IMR-90 (cell line): Measurements from ENCODE around the gene DRICH1. TPM values are rescaled to one million over a fixed set of nuclear protein-coding genes. Genes with fewer than 3 reads are reported as not detected.

Source experiments
- ATAC-seq: fragments of 200-7000 bp; cut with Tn5 transposase; 2 replicates; pipeline ENCODE4 v1.9.1; 2020; ENCODE audit warnings: low read depth, mild to moderate bottlenecking, moderate library complexity
- BruUV-seq: library from RNA; stranded (reverse); fragments of 400-500 nt; replicated peaks from 2 replicates; lab custom pipeline; 2021; lab: Mats Ljungman, UMichigan
- CTCF ChIA-PET: fragments of 300-600 bp; formaldehyde crosslinking; extraction: SDS; loops from one replicate; lab custom pipeline; 2021; ENCODE audit warnings: antibody characterized with exemption; lab: Yijun Ruan, JAX
- POLR2A ChIA-PET: fragments of 300-600 bp; sonication (Branson Sonifier 250); formaldehyde crosslinking; loops from one replicate; lab custom pipeline; 2022; ENCODE audit warnings: antibody characterized with exemption; ENCODE audit not compliant: unreplicated experiment; lab: Charles Lee
- DNase-seq: peaks from one replicate; pipeline ENCODE4 v3.0.0; 2013
- H2AFZ ChIP-seq: replicated peaks from 2 replicates; pipeline ENCODE3; 2013; ENCODE audit warnings: low read length, mild to moderate bottlenecking; ENCODE audit not compliant: poor library complexity
- H2AK5ac ChIP-seq: 2 replicates; pipeline ENCODE4 v1.6.1; 2013; ENCODE audit warnings: low read depth, low read length, inconsistent platforms
- H2AK9ac ChIP-seq: replicated peaks from 2 replicates; pipeline ENCODE3; 2013; ENCODE audit warnings: mild to moderate bottlenecking, low read depth, low read length, moderate library complexity; ENCODE audit not compliant: poor library complexity
- H2BK120ac ChIP-seq: 2 replicates; pipeline ENCODE4 v1.6.1; 2013; ENCODE audit warnings: low read depth, low read length, inconsistent platforms
- H2BK15ac ChIP-seq: 3 replicates; pipeline ENCODE4 v1.6.1; 2013; ENCODE audit warnings: low read depth, low read length, inconsistent platforms
- H2BK20ac ChIP-seq: 2 replicates; pipeline ENCODE4 v1.6.1; 2013; ENCODE audit warnings: low read depth, mild to moderate bottlenecking, inconsistent platforms, low read length, moderate library complexity
- H2BK5ac ChIP-seq: 2 replicates; pipeline ENCODE4 v1.6.1; 2013; ENCODE audit warnings: mild to moderate bottlenecking, low read depth, low read length, inconsistent platforms; ENCODE audit not compliant: poor library complexity, severe bottlenecking
- H3K14ac ChIP-seq: replicated peaks from 2 replicates; pipeline ENCODE4 v1.6.1; 2013; ENCODE audit warnings: low read depth, low read length, inconsistent platforms
- H3K18ac ChIP-seq: 2 replicates; pipeline ENCODE4 v1.6.1; 2013; ENCODE audit warnings: low read depth, low read length, control low read depth
- H3K23ac ChIP-seq: 2 replicates; pipeline ENCODE4 v1.6.1; 2013; ENCODE audit warnings: low read depth, low read length, inconsistent platforms
- H3K27ac ChIP-seq: 2 replicates; pipeline ENCODE4 v1.5.1; 2013; ENCODE audit warnings: mild to moderate bottlenecking, control low read depth, low read length; ENCODE audit not compliant: insufficient read depth
- H3K27me3 ChIP-seq: 2 replicates; pipeline ENCODE4 v1.6.1; 2013; ENCODE audit warnings: low read length; ENCODE audit not compliant: control insufficient read depth, insufficient read depth
- H3K36me3 ChIP-seq: 2 replicates; pipeline ENCODE4 v1.6.1; 2013; ENCODE audit warnings: low read length, mixed read lengths; ENCODE audit not compliant: control insufficient read depth, insufficient read depth
- H3K4ac ChIP-seq: 2 replicates; pipeline ENCODE4 v1.6.1; 2013; ENCODE audit warnings: low read depth, low read length, inconsistent platforms
- H3K4me1 ChIP-seq: 2 replicates; pipeline ENCODE4 v1.6.1; 2013; ENCODE audit warnings: low read length, mixed read lengths; ENCODE audit not compliant: control insufficient read depth, insufficient read depth
- H3K4me2 ChIP-seq: 2 replicates; pipeline ENCODE4 v1.6.1; 2013; ENCODE audit warnings: low read depth, mild to moderate bottlenecking, control low read depth, low read length, moderate library complexity
- H3K4me3 ChIP-seq: 2 replicates; pipeline ENCODE4 v1.5.1; 2013; ENCODE audit warnings: low read depth, mild to moderate bottlenecking, control low read depth, low read length, moderate library complexity; ENCODE audit not compliant: insufficient read depth
- H3K56ac ChIP-seq: 2 replicates; pipeline ENCODE4 v1.6.1; 2013; ENCODE audit warnings: low read length, inconsistent platforms; ENCODE audit not compliant: insufficient read depth; ENCODE audit errors: extremely low read depth
- H3K79me1 ChIP-seq, 2 experiments: 2 replicates each; pipeline ENCODE4 v1.6.1; 2013; ENCODE audit warnings: low read length in 2 of 2, inconsistent platforms in 1 of 2, low read depth in 1 of 2
- H3K9ac ChIP-seq: 2 replicates; pipeline ENCODE4 v1.6.1; 2013; ENCODE audit warnings: low read depth, low read length, control low read depth
- H3K9me1 ChIP-seq: 2 replicates; pipeline ENCODE4 v1.6.1; 2013; ENCODE audit warnings: low read length, inconsistent platforms; ENCODE audit not compliant: insufficient read depth
- H3K9me3 ChIP-seq: 2 replicates; pipeline ENCODE4 v1.6.1; 2013; ENCODE audit warnings: low read length; ENCODE audit not compliant: control insufficient read depth, insufficient read depth
- H4K20me1 ChIP-seq: 2 replicates; pipeline ENCODE4 v1.6.1; 2013; ENCODE audit warnings: low read length, inconsistent platforms; ENCODE audit not compliant: insufficient read depth
- H4K5ac ChIP-seq: 2 replicates; pipeline ENCODE4 v1.6.1; 2013; ENCODE audit warnings: mild to moderate bottlenecking, low read depth, low read length, control low read depth
- H4K8ac ChIP-seq, 2 experiments: 2 replicates each; pipeline ENCODE4 v1.6.1; 2013; ENCODE audit warnings: low read depth in 2 of 2, low read length in 2 of 2, control low read depth in 1 of 2, inconsistent platforms in 1 of 2
- H4K91ac ChIP-seq: 2 replicates; pipeline ENCODE4 v1.6.1; 2013; ENCODE audit warnings: low read depth, low read length, inconsistent platforms; ENCODE audit not compliant: insufficient read depth
- BHLHE40 ChIP-seq: fragments of 150-350 bp; IDR thresholded peaks from 2 replicates; pipeline ENCODE4 v1.6.1; 2016; ENCODE audit warnings: mild to moderate bottlenecking, low read depth, low read length
- CEBPB ChIP-seq: IDR thresholded peaks from 2 replicates; pipeline ENCODE4 v1.6.1; 2012; ENCODE audit warnings: low read depth, low read length, improper control_type of control experiment
- CHD1 ChIP-seq: IDR thresholded peaks from 2 replicates; pipeline ENCODE4 v1.6.1; 2012; ENCODE audit warnings: low read depth, low read length, improper control_type of control experiment
- CTCF ChIP-seq: conservative IDR thresholded peaks from 2 replicates; pipeline ENCODE4 v1.5.1; 2012; ENCODE audit warnings: mild to moderate bottlenecking, low read depth, low read length, improper control_type of control experiment
- ELK1 ChIP-seq: fragments of 150-350 bp; IDR thresholded peaks from 2 replicates; pipeline ENCODE4 v1.6.1; 2016; ENCODE audit warnings: low read depth, mild to moderate bottlenecking, low read length, moderate library complexity, borderline replicate concordance
- FOS ChIP-seq: fragments of 150-350 bp; IDR thresholded peaks from 2 replicates; pipeline ENCODE4 v1.6.1; 2016; ENCODE audit warnings: low read depth, low read length
- MAFK ChIP-seq: IDR thresholded peaks from 2 replicates; pipeline ENCODE4 v1.6.1; 2012; ENCODE audit warnings: low read depth, low read length, improper control_type of control experiment
- MXI1 ChIP-seq: IDR thresholded peaks from 2 replicates; pipeline ENCODE4 v1.6.1; 2012; ENCODE audit warnings: low read depth, mild to moderate bottlenecking, low read length, moderate library complexity, borderline replicate concordance
- RAD21 ChIP-seq: IDR thresholded peaks from 2 replicates; pipeline ENCODE4 v1.6.1; 2012; ENCODE audit warnings: low read length, improper control_type of control experiment
- RCOR1 ChIP-seq: IDR thresholded peaks from 2 replicates; pipeline ENCODE4 v1.6.1; 2012; ENCODE audit warnings: mild to moderate bottlenecking, low read length, improper control_type of control experiment; ENCODE audit not compliant: insufficient replicate concordance
- RFX5 ChIP-seq: IDR thresholded peaks from 2 replicates; pipeline ENCODE4 v1.8.0; 2012; ENCODE audit warnings: low read depth, mild to moderate bottlenecking, low read length, moderate library complexity
- SMC3 ChIP-seq: fragments of 150-350 bp; IDR thresholded peaks from 2 replicates; pipeline ENCODE4 v1.6.1; 2016; ENCODE audit warnings: low read depth, mild to moderate bottlenecking, antibody characterized with exemption, low read length, moderate library complexity
- WGBS, 2 experiments: methylation state at CpG; one replicate each; pipeline versions ENCODE4 v1.1.5 to v1.1.7; 2013; ENCODE audit warnings: missing lambda C conversion rate in 2 of 2; ENCODE audit not compliant: insufficient read length in 1 of 2; ENCODE audit errors: extremely low coverage in 2 of 2; 5-methylcytosine and 5-hydroxymethylcytosine counted together
- dilution Hi-C: fragments of 300-500 bp; cut with HindIII; formaldehyde crosslinking; loops from one replicate; pipeline ENCODE4 v1.14.3; 2018; ENCODE audit warnings: low sequenced_read_pairs; ENCODE audit not compliant: unreplicated experiment
- in situ Hi-C: fragments of 300-500 bp; cut with MboI; formaldehyde crosslinking; loops from 3 replicates; pipeline ENCODE4 v1.14.3; 2019; ENCODE audit warnings: low sequenced_read_pairs, inconsistent platforms, mixed read lengths
- intact Hi-C: fragments of 100-400 bp; cut with micrococcal nuclease; formaldehyde crosslinking; loops from 2 replicates; pipeline ENCODE4 v1.10.0; 2022
- polyA plus RNA-seq, 3 experiments: library from polyadenylated mRNA; depleted of rRNA; stranded (reverse); fragments of >200 nt; gene quantifications; 2 replicates each; pipeline ENCODE4 v1.2.3, GENCODE V29; 2012; ENCODE audit warnings: low replicate concordance in 1 of 3
- total RNA-seq: library from RNA; depleted of rRNA; stranded (reverse); fragments of >200 nt; gene quantifications from 2 replicates; pipeline ENCODE4 v1.2.3, GENCODE V29; 2012

The DRICH1 gene
- total and polyA plus RNA-seq, 2 of the 4 experiments (the other 2 are of a cell fraction): 0.14 TPM; not detected in 1

- TF ChIP-seq ELK1: no peak
Observed at GRCh38 chr22:23604939-23605712, 27.0 kb downstream of the DRICH1 start (continued).

GRCh38 chr22:23603266-23603665 is 28.9 kb downstream of the DRICH1 start:
- Histone ChIP-seq H4K20me1 (no peaks in the 10 kb centered on the region), H3K9ac (no peak overlapping the region), H2BK20ac (no peak overlapping the region), H2BK120ac (no peak overlapping the region), H2AFZ (no peak overlapping the region), H3K4me3 (no peak overlapping the region), H2BK15ac (no peak overlapping the region), H3K23ac (no peak overlapping the region), H3K27ac (no peak overlapping the region), H3K9me1 (no peaks in the 10 kb centered on the region), H2AK5ac (no peak overlapping the region), H3K79me1 (no peaks in the 10 kb centered on the region), H3K4ac (no peak overlapping the region), H3K18ac (no peak overlapping the region), H3K9me3 (no peaks in the 10 kb centered on the region), H3K27me3 (peaks cover 1% of the 10 kb centered on the region; the same call in 1 of the 2 replicates), H4K8ac (no peak overlapping the region), H2AK9ac (no peak overlapping the region), H3K14ac (no peak overlapping the region), H3K56ac (no peak overlapping the region), H4K5ac (no peak overlapping the region), H3K36me3 (no peaks in the 10 kb centered on the region), H4K91ac (no peak overlapping the region), H2BK5ac (no peak overlapping the region), H3K4me2 (no peak overlapping the region), H3K4me1 (no peaks in the 10 kb centered on the region)
- ChIA-PET CTCF (no interaction called here), POLR2A (no interaction called here)
- intact Hi-C loops: no loop called here
- no TSS peak for BruUV-seq
- WGBS, 2 experiments: no CpG with 5 or more reads among the region's 7 CpGs
- dilution Hi-C loops: no loop called here
- in situ Hi-C loops: no loop called here
- DNase-seq (no peak), ATAC-seq (no peak)
- no peak for TF ChIP-seq MAFK
- no peak for TF ChIP-seq CHD1
- no peak for TF ChIP-seq SMC3
- no peak for TF ChIP-seq CTCF
- no peak for TF ChIP-seq CEBPB
- TF ChIP-seq FOS: no peak
- no peak for TF ChIP-seq RCOR1
- TF ChIP-seq ELK1: no peak
- TF ChIP-seq BHLHE40: no peak
- no peak for TF ChIP-seq RAD21
- no peak for TF ChIP-seq RFX5
- TF ChIP-seq MXI1: no peak
